ENCODE measurements around the gene ZFP62.
A peak's percentile ranks its signal among the peaks of the same experiment; 100 is the strongest.
"Not testable (repeated sequence)": the region's sequence is repeated elsewhere in the genome, so short reads cannot be mapped to it uniquely, and the experiment has no call there.

Gene ZFP62

GRCh38 chr5:180829726-180830125 is 31.4 kb downstream of the ZFP62 start:
- no peak for DNase-seq

- not testable (repeated sequence) for DNase-seq
These were observed 32.1 kb downstream of the ZFP62 start for GRCh38 chr5:180828756-180829531.

- not testable (repeated sequence) for DNase-seq
These were observed 33.7 kb downstream of the ZFP62 start for GRCh38 chr5:180827374-180827773.

DNA sequence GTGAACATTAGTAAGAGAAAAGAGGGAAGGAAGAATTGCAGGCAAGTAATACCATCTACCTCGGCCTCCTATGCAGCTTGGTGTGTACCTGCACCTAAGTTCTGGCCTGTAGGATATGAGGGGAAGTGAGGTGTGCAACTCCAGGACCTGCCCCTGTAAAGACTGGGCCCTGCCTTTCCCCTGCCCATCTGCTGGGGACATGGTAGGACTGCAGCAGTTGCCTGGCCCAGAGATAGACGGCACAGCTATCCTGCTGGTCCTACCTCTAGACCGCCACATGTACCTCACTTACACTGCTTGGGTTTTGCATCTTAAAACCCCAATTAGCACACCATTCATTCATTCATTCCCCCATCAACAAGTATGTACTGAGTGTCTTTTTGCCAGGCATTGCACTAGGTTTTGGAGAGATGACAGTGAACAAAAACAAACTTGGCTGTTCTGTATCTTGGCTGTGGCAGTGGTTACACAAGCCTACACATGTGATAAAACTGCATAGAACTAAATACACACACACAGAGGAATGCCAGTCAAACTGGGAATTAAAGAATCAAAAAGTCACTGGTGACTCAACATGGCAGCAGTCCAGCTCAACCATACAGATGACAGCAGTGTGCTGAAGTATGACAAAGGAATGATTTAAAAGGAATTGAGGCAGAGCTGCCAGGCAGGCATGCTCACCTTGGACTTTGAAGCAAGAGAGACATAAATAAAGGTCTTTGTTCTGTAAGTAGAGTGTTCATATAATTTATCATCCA is 35.1 kb downstream of the ZFP62 start:
- no peak for DNase-seq

DNA sequence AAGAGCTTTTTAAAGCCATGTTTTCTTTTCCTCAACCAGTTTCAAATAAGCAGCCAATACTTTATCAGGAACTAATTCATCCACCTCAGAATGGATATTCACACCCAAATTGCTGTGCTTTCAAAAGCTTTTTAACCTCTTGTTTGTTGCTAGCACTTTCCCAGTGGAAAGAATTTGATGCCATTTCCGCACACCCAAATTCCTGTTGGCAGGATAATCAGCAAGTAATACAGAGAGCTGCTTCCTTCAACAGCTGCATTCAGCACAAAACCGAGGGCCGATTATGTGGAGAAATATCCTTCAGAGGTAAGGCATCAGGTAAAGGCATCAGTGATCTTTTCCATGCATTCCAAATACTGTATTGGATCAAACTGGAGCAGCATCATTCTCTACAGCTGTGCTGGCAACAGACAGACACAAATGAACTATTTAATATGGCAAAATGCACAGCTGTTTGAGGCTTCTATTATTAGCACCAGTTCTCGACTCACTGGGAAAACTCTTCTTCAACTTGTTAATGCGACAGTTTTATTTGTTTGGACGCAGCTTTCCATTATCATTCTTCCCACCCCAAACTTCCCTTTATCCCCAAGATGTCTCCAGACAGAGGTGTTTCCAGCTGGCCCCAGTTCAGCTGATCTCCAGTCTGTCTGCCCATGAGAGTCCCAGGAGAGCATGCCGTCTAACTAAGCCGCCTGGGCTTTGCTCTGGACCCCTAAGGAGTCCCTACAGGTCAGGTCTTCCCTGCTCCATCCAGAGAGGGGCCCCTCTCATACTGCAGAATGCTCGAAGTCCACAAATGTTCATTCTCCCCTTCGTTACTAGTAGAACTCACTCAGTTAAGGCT is 36.2 kb downstream of the ZFP62 start:
- no peak for DNase-seq

DNA sequence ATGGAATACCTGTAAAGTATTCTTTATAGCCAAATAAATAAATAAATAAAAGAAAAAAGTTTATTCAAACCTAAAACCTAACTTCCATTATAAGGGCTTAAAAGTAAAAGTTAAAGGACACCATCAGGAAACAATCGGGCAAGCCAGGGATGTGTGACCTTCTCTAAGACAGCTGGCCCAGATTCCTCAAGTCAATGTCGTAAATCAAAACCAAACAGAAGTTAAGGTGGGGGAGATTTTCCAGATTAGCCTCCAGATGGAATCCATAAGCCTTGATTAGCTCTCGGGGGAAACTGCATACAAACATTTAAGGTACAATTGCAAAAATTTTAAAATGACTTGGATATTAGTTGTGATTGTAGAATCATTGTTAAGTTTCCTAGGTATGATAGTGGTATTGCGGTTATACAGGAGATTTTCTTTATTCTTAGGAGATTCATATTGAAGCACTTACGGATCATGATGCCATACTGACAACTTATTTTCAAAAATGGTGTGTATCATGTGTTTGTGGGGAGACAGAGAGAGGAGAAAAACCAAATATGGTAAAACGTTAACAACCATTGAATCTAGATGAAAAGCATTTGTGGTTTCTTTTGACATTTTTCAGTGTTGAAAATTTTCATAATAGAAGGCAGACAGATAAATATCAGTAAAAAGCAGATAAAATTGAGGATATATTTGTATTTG is 37.0 kb downstream of the ZFP62 start:
- no peak for DNase-seq

DNA sequence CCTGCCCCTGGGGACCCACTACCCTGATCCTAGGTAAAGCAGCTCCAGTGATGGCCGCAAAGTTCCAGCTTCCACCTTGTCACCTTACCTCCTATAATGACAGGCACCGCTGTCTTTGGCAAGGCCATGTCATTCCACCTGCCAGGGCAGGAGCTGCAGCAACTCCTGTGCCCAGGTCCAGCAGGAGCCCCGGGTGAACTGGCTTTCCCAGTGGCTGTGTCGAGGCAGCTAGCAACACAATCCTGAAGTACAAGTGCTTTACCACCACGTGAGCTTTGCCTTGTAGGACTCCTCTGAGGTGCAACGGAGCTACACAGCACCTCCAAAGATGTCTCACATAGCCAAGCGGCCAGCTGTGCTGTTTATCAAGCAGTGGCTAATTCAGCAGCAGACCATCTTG is 37.7 kb downstream of the ZFP62 start:
- DNase-seq: no peak

DNA sequence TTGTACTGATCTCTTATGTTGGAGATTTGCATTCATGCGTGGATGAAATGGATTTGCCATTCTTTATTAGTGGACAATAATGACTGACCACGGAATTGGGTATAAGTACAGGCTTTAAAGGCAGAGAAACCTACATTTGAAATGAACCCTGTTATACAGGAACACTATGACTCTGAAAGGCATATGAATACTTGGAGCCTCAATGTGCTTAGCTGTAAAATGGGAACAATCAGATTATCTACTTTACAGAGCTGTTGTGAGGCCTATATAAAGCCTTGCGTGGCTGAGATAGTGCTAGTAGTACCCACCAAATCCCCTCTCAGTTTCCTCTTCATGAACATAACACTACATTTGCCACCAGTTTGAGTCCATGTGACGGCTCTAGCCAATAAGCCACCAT is 39.5 kb downstream of the ZFP62 start:
- no peak for DNase-seq

DNA sequence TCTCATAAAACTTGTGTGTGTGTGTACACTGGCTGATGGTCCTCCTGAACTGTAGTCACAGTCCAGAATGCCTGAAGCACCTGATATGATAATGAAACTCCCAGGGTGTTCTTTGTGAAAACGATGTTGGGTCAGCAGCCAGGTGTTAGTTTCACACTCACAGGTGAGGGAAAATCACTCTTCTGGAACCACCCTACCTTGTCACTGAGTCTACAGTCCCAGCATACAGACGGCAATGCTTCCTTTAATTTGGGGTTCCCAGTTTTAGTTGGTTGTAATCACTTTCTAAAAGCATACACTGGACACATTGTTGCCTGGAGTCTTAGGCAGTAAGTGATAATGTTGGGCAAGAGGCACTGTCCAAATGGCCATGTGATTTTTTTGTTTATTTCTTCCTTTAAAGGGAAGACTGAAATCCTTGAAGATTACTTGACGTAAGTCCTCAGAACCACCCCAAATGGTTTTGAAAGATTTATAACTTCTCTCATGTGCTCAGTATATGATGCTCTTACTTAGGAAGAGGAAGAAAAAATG is 40.2 kb downstream of the ZFP62 start:
- DNase-seq: no peak

GRCh38 chr5:180818677-180819341 is 42.3 kb downstream of the ZFP62 start:
- no peak for DNase-seq

DNA sequence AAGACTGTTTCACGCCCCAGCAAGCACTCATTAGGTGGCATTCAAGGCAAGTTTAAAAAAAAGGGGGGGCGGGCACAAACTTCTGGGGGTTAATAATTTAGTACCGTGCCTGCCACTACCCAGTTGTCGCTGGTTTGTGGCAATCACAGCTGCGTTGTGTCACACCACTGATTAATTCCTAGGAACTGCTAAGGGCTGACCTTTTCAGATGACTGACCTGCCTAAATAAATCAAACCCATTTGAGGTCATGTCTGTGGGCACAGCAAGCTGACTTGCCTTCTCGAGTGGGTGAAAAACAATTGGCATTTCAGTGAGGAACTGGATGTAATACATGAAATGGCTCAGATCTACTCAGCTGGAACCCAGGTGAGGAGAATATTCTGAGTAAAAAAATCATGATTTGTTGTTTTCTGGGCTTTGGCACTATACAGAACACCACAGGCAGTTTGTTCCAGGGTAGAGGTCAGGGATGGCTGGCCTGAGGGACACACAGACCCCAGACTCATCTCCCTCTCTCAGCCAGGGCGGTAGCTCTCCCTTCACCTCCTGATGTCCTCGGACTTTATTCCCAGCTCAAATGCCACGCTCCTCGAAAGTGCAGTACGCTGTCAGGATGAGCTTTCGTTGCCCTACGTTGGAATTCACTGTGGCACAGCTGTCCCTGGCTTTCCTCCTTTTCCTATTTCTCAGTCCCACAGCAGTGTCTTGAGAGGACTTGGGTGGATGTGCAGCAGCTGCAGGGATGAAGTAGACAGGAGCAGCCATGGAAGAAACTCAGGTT is 43.0 kb downstream of the ZFP62 start:
- no peak for DNase-seq

DNA sequence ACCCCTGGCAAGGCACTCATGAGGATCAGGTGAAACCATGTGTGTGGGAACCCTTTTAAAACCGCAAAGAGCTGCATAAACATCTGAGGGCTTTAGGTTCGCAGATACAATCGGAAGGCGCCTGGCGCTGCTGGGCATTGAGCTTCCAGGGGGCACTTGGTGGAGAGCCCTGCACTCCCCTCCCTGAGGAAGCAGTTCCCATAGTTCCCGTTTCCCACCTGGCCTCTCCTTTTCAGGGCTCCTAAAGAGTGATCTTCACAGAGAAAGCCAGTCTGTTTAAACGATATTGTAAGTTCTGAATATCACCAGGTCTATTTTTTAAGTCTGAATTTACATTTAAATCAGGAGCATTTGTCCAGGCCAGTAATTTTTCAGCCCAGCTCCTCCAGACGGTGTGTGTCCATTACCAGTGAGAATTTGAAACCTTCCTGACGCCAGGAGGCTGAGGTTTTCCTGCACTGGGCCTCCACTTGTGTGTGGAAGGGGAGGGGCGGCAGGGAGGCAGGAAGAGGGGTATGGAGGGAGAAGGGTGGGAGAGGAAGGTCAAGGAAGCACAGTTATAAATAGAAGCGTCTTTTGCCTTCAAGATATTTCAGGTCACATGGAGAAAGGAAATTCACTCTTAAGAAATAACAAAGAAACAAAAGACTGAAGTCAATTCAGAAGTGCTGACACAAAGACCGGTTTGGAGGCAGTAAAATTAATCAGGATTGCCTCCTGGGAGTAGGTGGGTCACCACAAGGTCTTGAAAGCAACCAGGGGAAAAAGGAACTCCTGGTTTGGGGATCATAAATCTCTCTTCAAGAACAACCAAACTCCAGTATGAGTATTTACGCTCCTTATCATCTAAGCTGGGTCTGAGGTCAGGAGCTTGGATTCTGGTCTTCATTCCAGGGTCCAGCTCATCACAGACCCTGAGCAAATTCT is 44.2 kb downstream of the ZFP62 start:
- DNase-seq: no peak

DNA sequence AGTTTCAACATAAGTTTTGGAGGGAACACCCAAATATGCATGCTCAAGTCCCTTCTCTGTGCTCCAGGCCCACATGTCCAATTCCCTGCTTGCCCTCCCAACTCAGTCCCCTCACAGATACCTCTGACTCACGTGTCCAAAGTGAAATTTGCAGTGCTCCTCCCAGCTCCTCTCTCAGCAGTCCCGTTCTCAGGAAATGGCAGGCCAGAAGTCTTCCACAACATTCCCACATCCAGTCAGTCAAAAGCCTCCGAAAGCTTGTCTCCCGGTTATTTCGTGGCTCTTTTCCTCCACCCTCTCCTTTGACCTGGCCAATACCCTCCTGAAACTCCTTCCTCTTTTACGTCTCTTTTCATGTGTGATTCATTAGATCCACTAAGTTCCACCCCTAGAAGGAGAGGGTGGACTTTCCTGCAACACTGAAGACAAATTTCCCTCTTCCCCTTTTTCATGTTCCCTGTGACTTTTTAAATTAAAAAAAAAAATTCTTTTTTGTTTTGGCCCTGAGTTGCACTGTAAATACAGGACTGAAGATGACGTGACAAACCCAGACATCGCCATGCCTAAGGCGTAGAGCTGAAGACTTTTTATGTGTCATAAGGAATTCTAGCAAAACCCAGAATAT is 45.7 kb downstream of the ZFP62 start:
- DNase-seq: no peak

GRCh38 chr5:180813420-180813819 is 47.7 kb downstream of the ZFP62 start:
- DNase-seq: no peak

- DNase-seq: no peak
These were observed 49.4 kb downstream of the ZFP62 start for GRCh38 chr5:180811623-180812124.

- DNase-seq: no peak
These were observed 50.0 kb downstream of the ZFP62 start for GRCh38 chr5:180810959-180811622.

GRCh38 chr5:180810210-180810958 is 50.7 kb downstream of the ZFP62 start:
- peak; percentile 95 for DNase-seq

Data from stimulated activated CD4-positive, alpha-beta T cell treated with anti-CD3 and anti-CD28 coated beads, Interleukin-12 subunit alpha, Interleukin-12 subunit beta, amount 100 ng/mL, for 4 hours (primary cell).